GM12878 (cell line): Measurements from ENCODE around the gene ST7.

Experiments used
- JUND ChIP-seq: IDR thresholded peaks from 2 replicates; pipeline ENCODE4 v1.6.1; 2012; ENCODE audit warnings: low read depth, mild to moderate bottlenecking, low read length, improper control_type of control experiment, moderate library complexity
- POLR2A ChIP-seq: IDR thresholded peaks from 2 replicates; pipeline ENCODE4 v1.6.1; 2011; ENCODE audit warnings: low read depth, mild to moderate bottlenecking, low read length
- SIN3A ChIP-seq: IDR thresholded peaks from 2 replicates; pipeline ENCODE4 v1.6.1; 2012; ENCODE audit warnings: low read depth, low read length, improper control_type of control experiment
- SRF ChIP-seq, 2 experiments: IDR thresholded peaks; 2 replicates each; pipeline ENCODE4 v1.6.1; 2011; ENCODE audit warnings: low read depth in 2 of 2, low read length in 2 of 2, mild to moderate bottlenecking in 1 of 2, moderate library complexity in 1 of 2
- SUPT20H ChIP-seq: IDR thresholded peaks from 2 replicates; pipeline ENCODE4 v1.6.1; 2011; ENCODE audit warnings: low read depth, mild to moderate bottlenecking, low read length, moderate library complexity, borderline replicate concordance; ENCODE audit not compliant: control insufficient read depth
- YY1 ChIP-seq: IDR thresholded peaks from 2 replicates; pipeline ENCODE4 v1.6.1; 2011; ENCODE audit warnings: low read depth, mild to moderate bottlenecking, low read length
- TF ChIP-seq, protein P1 (sequence below), 3 experiments: IDR thresholded peaks in 2 of 3; conservative IDR thresholded peaks in 1 of 3; 2 replicates each; pipeline ENCODE4 v1.5.1; 2011; ENCODE audit warnings: low read depth in 3 of 3, low read length in 3 of 3, mild to moderate bottlenecking in 3 of 3, control low read depth in 2 of 3, moderate library complexity in 2 of 3, inconsistent platforms in 1 of 3, mixed read lengths in 1 of 3; ENCODE audit not compliant: control insufficient read depth in 2 of 3, insufficient read depth in 1 of 3; ENCODE audit errors: extremely low read depth in 1 of 3
- TF ChIP-seq, protein P2 (sequence below): IDR thresholded peaks from 2 replicates; pipeline ENCODE4 v1.6.1; 2011; ENCODE audit warnings: low read depth, low read length, improper control_type of control experiment, borderline replicate concordance
- TF ChIP-seq, protein P3 (sequence below): fragments of 150-350 bp; IDR thresholded peaks from 2 replicates; pipeline ENCODE4 v1.6.1; 2016; ENCODE audit warnings: low read depth, low read length

DNA sequence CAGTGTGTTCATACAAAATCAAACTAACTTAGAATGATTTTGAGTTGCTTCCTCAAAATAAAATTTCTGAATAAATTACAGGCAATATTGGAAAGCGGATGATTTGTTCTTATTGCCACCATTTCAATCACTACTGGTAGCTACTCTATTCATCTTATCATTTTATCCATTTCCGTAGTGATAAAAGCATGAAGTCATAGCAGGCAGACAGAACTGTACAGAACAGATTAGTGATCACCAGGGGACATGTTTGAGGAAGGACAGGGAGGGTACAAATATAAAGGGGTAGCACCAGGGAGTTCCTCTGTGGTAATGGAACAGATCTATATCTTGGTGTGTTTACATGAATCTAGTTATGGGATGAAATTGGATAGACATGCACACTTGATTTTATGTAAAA is 231.1 kb downstream of the ST7 start:
- TF ChIP-seq, protein P1, sequence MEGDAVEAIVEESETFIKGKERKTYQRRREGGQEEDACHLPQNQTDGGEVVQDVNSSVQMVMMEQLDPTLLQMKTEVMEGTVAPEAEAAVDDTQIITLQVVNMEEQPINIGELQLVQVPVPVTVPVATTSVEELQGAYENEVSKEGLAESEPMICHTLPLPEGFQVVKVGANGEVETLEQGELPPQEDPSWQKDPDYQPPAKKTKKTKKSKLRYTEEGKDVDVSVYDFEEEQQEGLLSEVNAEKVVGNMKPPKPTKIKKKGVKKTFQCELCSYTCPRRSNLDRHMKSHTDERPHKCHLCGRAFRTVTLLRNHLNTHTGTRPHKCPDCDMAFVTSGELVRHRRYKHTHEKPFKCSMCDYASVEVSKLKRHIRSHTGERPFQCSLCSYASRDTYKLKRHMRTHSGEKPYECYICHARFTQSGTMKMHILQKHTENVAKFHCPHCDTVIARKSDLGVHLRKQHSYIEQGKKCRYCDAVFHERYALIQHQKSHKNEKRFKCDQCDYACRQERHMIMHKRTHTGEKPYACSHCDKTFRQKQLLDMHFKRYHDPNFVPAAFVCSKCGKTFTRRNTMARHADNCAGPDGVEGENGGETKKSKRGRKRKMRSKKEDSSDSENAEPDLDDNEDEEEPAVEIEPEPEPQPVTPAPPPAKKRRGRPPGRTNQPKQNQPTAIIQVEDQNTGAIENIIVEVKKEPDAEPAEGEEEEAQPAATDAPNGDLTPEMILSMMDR (IDR thresholded peaks at IDR 0.05 in 2 of 3, conservative IDR thresholded peaks at IDR 0.05 in 1 of 3; ENCODE audit: control insufficient read depth in 2 of 3, extremely low read depth in 1 of 3, insufficient read depth in 1 of 3, low read depth in 3 of 3, low read length in 3 of 3), result no peak
- TF ChIP-seq JUND, result no peak
- TF ChIP-seq, protein P2, sequence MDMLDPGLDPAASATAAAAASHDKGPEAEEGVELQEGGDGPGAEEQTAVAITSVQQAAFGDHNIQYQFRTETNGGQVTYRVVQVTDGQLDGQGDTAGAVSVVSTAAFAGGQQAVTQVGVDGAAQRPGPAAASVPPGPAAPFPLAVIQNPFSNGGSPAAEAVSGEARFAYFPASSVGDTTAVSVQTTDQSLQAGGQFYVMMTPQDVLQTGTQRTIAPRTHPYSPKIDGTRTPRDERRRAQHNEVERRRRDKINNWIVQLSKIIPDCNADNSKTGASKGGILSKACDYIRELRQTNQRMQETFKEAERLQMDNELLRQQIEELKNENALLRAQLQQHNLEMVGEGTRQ, result no peak
- no peak for TF ChIP-seq SIN3A
- TF ChIP-seq SRF (IDR thresholded peaks at IDR 0.05; ENCODE audit: low read depth in 2 of 2, low read length in 2 of 2), result no peak
- TF ChIP-seq POLR2A, result no peak
- TF ChIP-seq, protein P3, sequence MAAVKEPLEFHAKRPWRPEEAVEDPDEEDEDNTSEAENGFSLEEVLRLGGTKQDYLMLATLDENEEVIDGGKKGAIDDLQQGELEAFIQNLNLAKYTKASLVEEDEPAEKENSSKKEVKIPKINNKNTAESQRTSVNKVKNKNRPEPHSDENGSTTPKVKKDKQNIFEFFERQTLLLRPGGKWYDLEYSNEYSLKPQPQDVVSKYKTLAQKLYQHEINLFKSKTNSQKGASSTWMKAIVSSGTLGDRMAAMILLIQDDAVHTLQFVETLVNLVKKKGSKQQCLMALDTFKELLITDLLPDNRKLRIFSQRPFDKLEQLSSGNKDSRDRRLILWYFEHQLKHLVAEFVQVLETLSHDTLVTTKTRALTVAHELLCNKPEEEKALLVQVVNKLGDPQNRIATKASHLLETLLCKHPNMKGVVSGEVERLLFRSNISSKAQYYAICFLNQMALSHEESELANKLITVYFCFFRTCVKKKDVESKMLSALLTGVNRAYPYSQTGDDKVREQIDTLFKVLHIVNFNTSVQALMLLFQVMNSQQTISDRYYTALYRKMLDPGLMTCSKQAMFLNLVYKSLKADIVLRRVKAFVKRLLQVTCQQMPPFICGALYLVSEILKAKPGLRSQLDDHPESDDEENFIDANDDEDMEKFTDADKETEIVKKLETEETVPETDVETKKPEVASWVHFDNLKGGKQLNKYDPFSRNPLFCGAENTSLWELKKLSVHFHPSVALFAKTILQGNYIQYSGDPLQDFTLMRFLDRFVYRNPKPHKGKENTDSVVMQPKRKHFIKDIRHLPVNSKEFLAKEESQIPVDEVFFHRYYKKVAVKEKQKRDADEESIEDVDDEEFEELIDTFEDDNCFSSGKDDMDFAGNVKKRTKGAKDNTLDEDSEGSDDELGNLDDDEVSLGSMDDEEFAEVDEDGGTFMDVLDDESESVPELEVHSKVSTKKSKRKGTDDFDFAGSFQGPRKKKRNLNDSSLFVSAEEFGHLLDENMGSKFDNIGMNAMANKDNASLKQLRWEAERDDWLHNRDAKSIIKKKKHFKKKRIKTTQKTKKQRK, result no peak
- TF ChIP-seq SUPT20H, result no peak
- TF ChIP-seq YY1, result no peak
